Heart right ventricle (tissue), 16 donors: ENCODE measurements around the gene SPON1. TPM values are rescaled to one million over a fixed set of nuclear protein-coding genes. Genes with fewer than 3 reads are reported as not detected.

Experiments
- ATAC-seq, 8 donors: fragments of 200-7000 bp; cut with Tn5 transposase; one replicate each; pipeline ENCODE4 v1.9.1; 2020; ENCODE audit warnings: mild to moderate bottlenecking in 8 of 8, moderate library complexity in 8 of 8, moderate number of reproducible peaks in 1 of 8
- DNase-seq, 2 donors: peaks; one replicate each; pipeline ENCODE4 v3.0.0-alpha.2; 2020
- H3K27ac ChIP-seq, 10 donors: fragments of 200-600 bp; sonication (generic) in 2 of 10; one replicate each; pipeline versions ENCODE4 v1.5.0 to v1.8.0; 2020 to 2022; ENCODE audit warnings: mild to moderate bottlenecking in 3 of 10
- H3K27me3 ChIP-seq, 7 donors: fragments of 200-600 bp; one replicate each; pipeline ENCODE4 v1.8.0; 2021 to 2022; ENCODE audit warnings: mild to moderate bottlenecking in 2 of 7
- H3K36me3 ChIP-seq, 9 donors: fragments of 200-600 bp; sonication (generic) in 1 of 9; one replicate each; pipeline versions ENCODE4 v1.5.0 to v1.8.0; 2020 to 2022; ENCODE audit warnings: mild to moderate bottlenecking in 2 of 9
- H3K4me1 ChIP-seq, 9 donors: fragments of 200-600 bp; sonication (generic) in 1 of 9; one replicate each; pipeline versions ENCODE4 v1.5.0 to v1.8.0; 2020 to 2022; ENCODE audit warnings: mild to moderate bottlenecking in 4 of 9
- H3K4me3 ChIP-seq, 10 donors: fragments of 200-600 bp; sonication (generic) in 2 of 10; one replicate each; pipeline versions ENCODE4 v1.5.0 to v1.8.0; 2020 to 2022; ENCODE audit warnings: mild to moderate bottlenecking in 7 of 10, moderate library complexity in 2 of 10
- H3K9me3 ChIP-seq, 11 donors: fragments of 200-600 bp in 10 of 11; sonication (generic) in 2 of 11; one replicate each; pipeline versions ENCODE4 v1.5.0 to v1.8.0; 2013 to 2022; ENCODE audit warnings: mild to moderate bottlenecking in 2 of 11, control low read depth in 1 of 11, moderate library complexity in 1 of 11
- WGBS, 2 donors: extraction: QIAGEN DNeasy Blood & Tissue Kit; methylation state at CpG; one replicate each; pipeline ENCODE4 v1.1.7; 2013; ENCODE audit warnings: inconsistent platforms in 1 of 2; 5-methylcytosine and 5-hydroxymethylcytosine counted together
- intact Hi-C, 10 donors: fragments of 100-400 bp; cut with DNase I; formaldehyde crosslinking; loops; one replicate each; pipeline versions ENCODE4 v1.11.1 to v1.14.2; 2022
- polyA plus RNA-seq, 2 donors: library from polyadenylated mRNA; stranded (reverse); fragments of 200-250 nt; gene quantifications; one replicate each; pipeline ENCODE4 v1.2.3, GENCODE V29; 2013
- total RNA-seq, 10 donors: library from RNA; stranded (reverse); fragmentation: NEBNext Ultra II Directional in 3 of 10; extraction: Animal tissue kit (Norgen Biotek cat#: 25700) in 3 of 10; gene quantifications; one replicate each; pipeline versions ENCODE4 v1.2.1 to v1.2.4, GENCODE V29; 2021 to 2023
- TF ChIP-seq, protein P1 (sequence below), 9 donors: fragments of 200-600 bp; sonication (generic) in 2 of 9; IDR thresholded peaks; one replicate each; pipeline versions ENCODE4 v1.5.0 to v1.8.0; 2021 to 2022; ENCODE audit warnings: antibody characterized with exemption in 9 of 9, mild to moderate bottlenecking in 5 of 9, moderate library complexity in 1 of 9
- donor health status: Arrhythmogenic right ventricular cardiomyopathy.
- donor health status: ischemic (EF 13 %, LVEDD 7.1; RV severe dilation, severe dysfunction).
- donor health status: healthy with polysubstance abuse.
- donor health status: DM: no; HTN: yes; CAD: no.
- donor health status: DM: no; HTN: no; CAD: no.
- donor health status: ischemic (EF 25% LVEDD 6.9; RV normal size, moderate dysfunction).
- donor health status: ischemic (EF 25% LVEDD 5.7; RV mildly dilated, moderate dysfunction).
- donor health status: healthy.
- donor health status: DM: yes; HTN: yes; CAD: no.
- donor health status: Ischemic cardiomyopathy.
- donor health status: ischemic (EF 35%, LVEDD 5.7; RV mildly dilated, moderate dysfunction).
- donor health status: nonischemic (EF 11% LVEDD 7.7; RV severe dilation, severe dysfunction).
- donor health status: DM: yes; HTN: yes; CAD: no.
- donor health status: PGD.
- donor health status: ischemic (EF 29% LVEDD 5.4; RV normal size, mild dysfunction).
- donor health status: nonischemic (EF 23%, LVEDD 6.1; RV moderate dilation, normal function).

Gene SPON1
- total and polyA plus RNA-seq, 12 donors, result 2.9 to 14.7 (median 5.6) TPM

DNA sequence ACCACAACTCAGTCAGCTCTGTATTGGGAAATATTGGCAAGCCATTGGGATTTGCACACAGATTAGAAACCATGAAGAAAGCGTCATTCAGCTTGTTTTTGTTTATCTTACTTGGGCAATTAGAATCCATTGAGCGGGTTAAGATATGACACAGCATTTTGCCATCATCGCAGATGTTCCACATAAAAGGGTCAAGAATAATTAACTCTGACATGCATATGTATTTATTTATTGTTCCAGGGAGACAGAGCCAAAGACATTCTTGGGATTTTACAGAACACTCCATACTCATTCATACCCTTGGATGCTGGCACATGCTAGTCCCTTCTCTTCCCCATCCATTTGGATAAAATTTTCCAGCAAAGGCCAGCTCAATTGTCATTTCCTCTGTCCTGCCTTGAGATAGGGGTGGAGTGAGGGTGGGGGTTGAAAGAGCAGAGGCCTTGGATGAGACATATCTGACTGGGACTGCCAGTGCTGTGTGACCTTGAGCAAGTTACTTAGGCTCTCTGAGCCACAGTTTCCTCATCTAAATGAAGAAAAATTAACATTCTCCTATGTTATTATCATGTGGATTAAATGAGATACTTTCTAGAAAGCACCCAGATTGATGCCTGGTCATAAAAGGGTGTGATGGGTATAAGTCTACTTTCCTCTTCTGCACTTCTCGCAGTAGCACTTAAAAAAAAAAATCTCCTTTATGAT lies 216.7 kb downstream of the SPON1 start:
- Histone ChIP-seq H3K36me3 (no peaks in the 10 kb centered on the region), H3K9me3 (no peaks in the 10 kb centered on the region), H3K4me3 (no peak overlapping the region), H3K4me1 (peaks cover 0 to 4% (median under 1%) of the 10 kb centered on the region in 9 donors), H3K27ac (no peak overlapping the region), H3K27me3 (peaks cover 0 to 9% (median 0%) of the 10 kb centered on the region in 7 donors)
- intact Hi-C loops, result no loop called here
- DNase-seq (no peak), ATAC-seq (peak in 3 of 8 donors; percentile 53 to 78 (median 63))
- TF ChIP-seq, protein P1, sequence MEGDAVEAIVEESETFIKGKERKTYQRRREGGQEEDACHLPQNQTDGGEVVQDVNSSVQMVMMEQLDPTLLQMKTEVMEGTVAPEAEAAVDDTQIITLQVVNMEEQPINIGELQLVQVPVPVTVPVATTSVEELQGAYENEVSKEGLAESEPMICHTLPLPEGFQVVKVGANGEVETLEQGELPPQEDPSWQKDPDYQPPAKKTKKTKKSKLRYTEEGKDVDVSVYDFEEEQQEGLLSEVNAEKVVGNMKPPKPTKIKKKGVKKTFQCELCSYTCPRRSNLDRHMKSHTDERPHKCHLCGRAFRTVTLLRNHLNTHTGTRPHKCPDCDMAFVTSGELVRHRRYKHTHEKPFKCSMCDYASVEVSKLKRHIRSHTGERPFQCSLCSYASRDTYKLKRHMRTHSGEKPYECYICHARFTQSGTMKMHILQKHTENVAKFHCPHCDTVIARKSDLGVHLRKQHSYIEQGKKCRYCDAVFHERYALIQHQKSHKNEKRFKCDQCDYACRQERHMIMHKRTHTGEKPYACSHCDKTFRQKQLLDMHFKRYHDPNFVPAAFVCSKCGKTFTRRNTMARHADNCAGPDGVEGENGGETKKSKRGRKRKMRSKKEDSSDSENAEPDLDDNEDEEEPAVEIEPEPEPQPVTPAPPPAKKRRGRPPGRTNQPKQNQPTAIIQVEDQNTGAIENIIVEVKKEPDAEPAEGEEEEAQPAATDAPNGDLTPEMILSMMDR (IDR thresholded peaks at IDR 0.05), result no peak
- WGBS, 2 donors, result 77 to 84% methylated on average over 4 of the region's 4 CpGs

DNA sequence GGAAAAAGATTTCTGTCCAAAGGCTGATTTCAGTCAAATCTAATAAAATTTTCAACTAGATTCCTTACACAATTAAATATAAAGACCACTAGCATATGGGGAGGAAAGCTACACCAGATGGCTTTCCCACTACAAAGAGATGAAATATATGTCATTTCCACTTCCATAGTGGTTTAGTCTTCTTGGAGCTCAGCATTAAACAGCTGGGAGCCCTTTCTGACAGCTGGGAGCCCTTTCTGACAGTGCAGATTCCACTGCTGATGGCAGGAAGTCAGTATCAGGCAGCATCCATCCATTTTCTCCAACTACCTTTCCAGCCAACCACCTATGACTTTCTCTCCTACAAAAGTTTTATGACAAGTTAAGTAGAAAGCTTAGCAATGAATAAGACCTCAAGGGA lies 218.6 kb downstream of the SPON1 start:
- DNase-seq, result no peak
- H3K36me3 ChIP-seq, result no peaks in the 10 kb centered on the region
- ATAC-seq, result no peak
- intact Hi-C loops, result no loop called here
- H3K4me1 ChIP-seq, result peaks cover 0 to 23% (median 10%) of the 10 kb centered on the region in 9 donors
- no peak overlapping the region for H3K4me3 ChIP-seq
- H3K27ac ChIP-seq, result no peak overlapping the region
- peaks cover 0 to 9% (median 0%) of the 10 kb centered on the region in 7 donors for H3K27me3 ChIP-seq
- no peaks in the 10 kb centered on the region for H3K9me3 ChIP-seq
- TF ChIP-seq, protein P1 (IDR thresholded peaks at IDR 0.05), result no peak

DNA sequence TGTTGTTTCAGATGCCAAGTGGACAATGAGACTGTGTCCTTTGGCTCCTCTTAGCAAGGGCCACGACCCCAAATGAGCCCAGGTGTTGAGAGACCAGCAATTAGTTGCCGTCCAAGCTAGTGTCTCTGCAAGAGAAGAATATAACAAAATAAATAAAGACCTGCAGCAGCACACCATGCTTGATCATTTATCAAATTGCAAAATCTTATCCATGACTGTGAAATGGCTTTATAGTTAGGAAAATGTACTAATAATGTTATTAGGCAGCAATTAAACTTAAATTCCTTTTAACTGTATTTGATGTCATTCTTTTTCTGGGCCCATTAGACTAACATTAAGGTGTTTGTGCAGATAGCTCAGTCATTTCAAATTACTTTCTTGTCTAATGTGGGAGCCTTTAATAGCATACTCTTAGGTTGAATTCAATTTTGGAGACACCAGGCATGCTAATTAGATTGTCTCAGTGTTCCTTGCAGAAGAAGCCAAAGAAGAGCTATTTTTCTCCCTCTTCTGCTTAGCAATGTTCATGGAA lies 220.4 kb downstream of the SPON1 start:
- Histone ChIP-seq H3K4me3 (no peak overlapping the region), H3K27me3 (peaks cover 0 to 9% (median 0%) of the 10 kb centered on the region in 7 donors), H3K36me3 (no peaks in the 10 kb centered on the region), H3K4me1 (peaks cover 0 to 30% (median 10%) of the 10 kb centered on the region in 9 donors), H3K9me3 (no peaks in the 10 kb centered on the region), H3K27ac (no peak overlapping the region)
- no peak for DNase-seq
- WGBS, 2 donors, result 79 to 87% methylated on average over 2 of the region's 2 CpGs
- intact Hi-C loops, result no loop called here
- TF ChIP-seq, protein P1 (IDR thresholded peaks at IDR 0.05), result no peak
- ATAC-seq, result no peak

DNA sequence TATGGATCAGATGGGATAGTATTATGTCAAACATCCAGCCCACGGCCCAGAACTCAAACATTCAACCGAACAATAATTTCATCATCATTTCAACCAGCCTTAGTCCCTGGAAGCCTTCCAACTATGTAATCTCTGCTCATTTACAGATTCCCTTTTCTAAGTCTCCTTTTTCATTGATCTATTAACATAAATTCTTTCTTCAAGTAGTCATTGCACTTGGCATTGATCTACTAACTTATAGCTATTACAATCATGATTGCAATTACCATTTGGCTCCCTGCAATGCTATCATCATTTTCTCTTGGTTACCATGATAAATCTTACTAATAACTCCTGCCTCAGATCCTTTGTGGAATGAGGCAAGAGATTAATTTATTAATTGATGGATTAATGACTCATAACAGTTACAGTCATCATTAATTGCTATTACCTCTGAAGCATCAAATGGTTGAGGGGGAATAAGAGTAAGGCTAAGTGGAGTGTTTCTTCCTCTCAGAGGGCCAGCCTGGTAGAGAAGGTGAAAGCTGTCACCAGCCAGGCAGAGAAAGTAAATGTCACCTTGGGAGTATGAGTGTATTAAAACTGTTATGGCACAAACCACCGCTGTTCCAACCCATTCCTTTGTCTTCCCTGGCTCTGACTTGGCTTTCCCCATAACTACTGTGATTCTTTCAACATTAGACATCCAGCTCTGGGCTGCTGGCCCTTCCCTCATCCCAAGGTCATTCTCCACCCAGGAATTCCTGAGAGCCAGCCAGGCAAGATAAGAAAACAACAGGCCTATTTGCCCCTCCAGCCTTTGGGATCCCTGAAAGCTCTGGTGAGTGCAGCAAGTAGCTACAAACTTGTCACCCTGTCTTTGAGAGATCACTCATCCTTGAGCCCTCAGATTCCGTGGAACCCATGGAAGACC lies 221.8 kb downstream of the SPON1 start:
- H3K27ac ChIP-seq, result no peak overlapping the region
- intact Hi-C loops, result no loop called here
- no peak overlapping the region for H3K4me3 ChIP-seq
- no peaks in the 10 kb centered on the region for H3K36me3 ChIP-seq
- H3K27me3 ChIP-seq, result peaks cover 0 to 6% (median 0%) of the 10 kb centered on the region in 7 donors
- ATAC-seq (peak in 4 of 8 donors; percentile 45 to 64 (median 48)), DNase-seq (no peak)
- no peaks in the 10 kb centered on the region for H3K9me3 ChIP-seq
- TF ChIP-seq, protein P1 (IDR thresholded peaks at IDR 0.05), result no peak
- 62 to 76% methylated on average over 4 of the region's 4 CpGs for WGBS, 2 donors
- H3K4me1 ChIP-seq, result peaks cover 0 to 35% (median 11%) of the 10 kb centered on the region in 9 donors
